PFSK-1 (cell line): ENCODE data around the gene SP140.

Source experiments
- FOXP2 ChIP-seq: optimal IDR thresholded peaks from 2 replicates; pipeline ENCODE3; 2011; ENCODE audit warnings: borderline replicate concordance, control low read depth, inconsistent platforms; ENCODE audit not compliant: insufficient read depth; ENCODE audit errors: extremely low read length, extremely low read depth
- POLR2AphosphoS5 ChIP-seq: IDR thresholded peaks from 2 replicates; pipeline ENCODE4 v1.6.1; 2012; ENCODE audit warnings: low read depth, mild to moderate bottlenecking, control low read depth, low read length, moderate library complexity
- SIN3A ChIP-seq: IDR thresholded peaks from 2 replicates; pipeline ENCODE4 v1.6.1; 2012; ENCODE audit warnings: mild to moderate bottlenecking, low read length, moderate library complexity, borderline replicate concordance; ENCODE audit not compliant: insufficient read depth
- TAF1 ChIP-seq: IDR thresholded peaks from 2 replicates; pipeline ENCODE4 v1.6.1; 2012; ENCODE audit warnings: low read length, control low read depth, borderline replicate concordance; ENCODE audit not compliant: insufficient read depth
- TF ChIP-seq, protein P1 (sequence below), 2 experiments: IDR thresholded peaks; 2 replicates each; pipeline versions ENCODE4 v1.6.1 to v1.8.0; 2011 to 2012; ENCODE audit warnings: low read depth in 2 of 2, low read length in 2 of 2, control low read depth in 1 of 2, inconsistent platforms in 1 of 2, mild to moderate bottlenecking in 1 of 2, moderate library complexity in 1 of 2; ENCODE audit not compliant: insufficient read depth in 1 of 2

Gene SP140

DNA sequence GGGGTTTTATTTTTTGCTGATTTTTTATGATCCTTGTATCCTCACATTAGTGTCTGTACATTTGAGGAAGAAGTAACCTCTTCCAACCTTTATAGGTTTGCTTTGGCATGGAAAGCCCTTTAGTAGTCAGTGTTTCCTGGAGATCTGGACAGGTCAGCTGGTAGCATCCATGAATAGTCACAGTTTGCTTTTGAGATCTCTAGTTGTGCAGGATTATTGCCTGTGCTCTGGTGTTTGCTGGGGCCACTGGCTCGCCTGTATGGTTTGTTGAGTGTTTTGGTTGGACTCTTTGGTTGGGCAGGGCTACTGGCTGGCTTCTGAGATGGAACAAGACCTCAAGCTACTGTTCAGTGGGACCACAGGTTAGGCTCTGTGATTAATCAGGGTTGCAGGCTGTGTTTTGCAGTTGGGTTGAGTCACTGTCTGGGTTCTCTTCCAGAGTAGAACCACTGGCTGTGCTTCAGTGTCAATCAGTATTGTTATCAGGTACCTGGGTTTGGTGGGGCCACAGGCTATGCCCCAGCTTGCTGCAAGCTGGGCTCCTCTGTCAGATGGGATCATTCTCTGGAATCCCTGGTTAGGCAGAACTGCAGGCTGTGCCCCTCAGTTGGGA lies 121.5 kb downstream of the SP140 start:
- TF ChIP-seq TAF1 (no peak), POLR2AphosphoS5 (no peak), FOXP2 (no peak), SIN3A (no peak)
- TF ChIP-seq, protein P1, sequence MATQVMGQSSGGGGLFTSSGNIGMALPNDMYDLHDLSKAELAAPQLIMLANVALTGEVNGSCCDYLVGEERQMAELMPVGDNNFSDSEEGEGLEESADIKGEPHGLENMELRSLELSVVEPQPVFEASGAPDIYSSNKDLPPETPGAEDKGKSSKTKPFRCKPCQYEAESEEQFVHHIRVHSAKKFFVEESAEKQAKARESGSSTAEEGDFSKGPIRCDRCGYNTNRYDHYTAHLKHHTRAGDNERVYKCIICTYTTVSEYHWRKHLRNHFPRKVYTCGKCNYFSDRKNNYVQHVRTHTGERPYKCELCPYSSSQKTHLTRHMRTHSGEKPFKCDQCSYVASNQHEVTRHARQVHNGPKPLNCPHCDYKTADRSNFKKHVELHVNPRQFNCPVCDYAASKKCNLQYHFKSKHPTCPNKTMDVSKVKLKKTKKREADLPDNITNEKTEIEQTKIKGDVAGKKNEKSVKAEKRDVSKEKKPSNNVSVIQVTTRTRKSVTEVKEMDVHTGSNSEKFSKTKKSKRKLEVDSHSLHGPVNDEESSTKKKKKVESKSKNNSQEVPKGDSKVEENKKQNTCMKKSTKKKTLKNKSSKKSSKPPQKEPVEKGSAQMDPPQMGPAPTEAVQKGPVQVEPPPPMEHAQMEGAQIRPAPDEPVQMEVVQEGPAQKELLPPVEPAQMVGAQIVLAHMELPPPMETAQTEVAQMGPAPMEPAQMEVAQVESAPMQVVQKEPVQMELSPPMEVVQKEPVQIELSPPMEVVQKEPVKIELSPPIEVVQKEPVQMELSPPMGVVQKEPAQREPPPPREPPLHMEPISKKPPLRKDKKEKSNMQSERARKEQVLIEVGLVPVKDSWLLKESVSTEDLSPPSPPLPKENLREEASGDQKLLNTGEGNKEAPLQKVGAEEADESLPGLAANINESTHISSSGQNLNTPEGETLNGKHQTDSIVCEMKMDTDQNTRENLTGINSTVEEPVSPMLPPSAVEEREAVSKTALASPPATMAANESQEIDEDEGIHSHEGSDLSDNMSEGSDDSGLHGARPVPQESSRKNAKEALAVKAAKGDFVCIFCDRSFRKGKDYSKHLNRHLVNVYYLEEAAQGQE (IDR thresholded peaks at IDR 0.05; ENCODE audit: insufficient read depth in 1 of 2, low read depth in 2 of 2, low read length in 2 of 2) = no peak

DNA sequence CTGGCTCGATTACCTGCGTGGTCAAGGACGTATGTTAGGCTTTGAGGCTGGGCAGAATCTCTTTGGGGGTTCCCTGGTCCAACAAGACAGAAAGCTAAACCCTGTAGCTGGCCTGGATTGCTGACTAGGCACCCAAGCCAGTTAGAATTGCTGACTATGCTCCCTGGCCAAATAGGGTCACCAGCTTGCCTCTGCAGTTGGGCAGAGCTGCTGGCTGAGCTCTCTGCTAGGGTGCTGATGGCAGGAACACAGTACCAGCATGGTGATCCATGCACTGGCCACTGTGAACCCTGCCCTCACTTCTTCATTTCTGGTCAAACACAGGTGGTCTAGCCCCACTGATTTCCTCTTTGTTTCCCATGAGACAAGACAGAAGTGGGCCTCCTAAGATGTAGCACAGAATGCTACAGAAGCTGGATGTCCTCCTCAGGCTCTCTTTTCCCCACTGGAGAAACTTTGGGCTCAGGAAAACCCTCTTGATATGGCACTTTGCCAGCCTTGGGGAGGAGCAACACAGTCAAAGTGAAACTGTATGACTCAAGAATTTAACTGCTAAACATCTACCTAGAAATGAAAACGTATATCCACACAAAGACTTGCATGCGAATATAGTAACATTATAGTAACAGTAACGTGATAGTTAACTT lies 122.2 kb downstream of the SP140 start:
- TF ChIP-seq, protein P1 (IDR thresholded peaks at IDR 0.05; ENCODE audit: insufficient read depth in 1 of 2, low read depth in 2 of 2, low read length in 2 of 2) = no peak
- TF ChIP-seq SIN3A (no peak), FOXP2 (no peak), POLR2AphosphoS5 (no peak), TAF1 (no peak)

DNA sequence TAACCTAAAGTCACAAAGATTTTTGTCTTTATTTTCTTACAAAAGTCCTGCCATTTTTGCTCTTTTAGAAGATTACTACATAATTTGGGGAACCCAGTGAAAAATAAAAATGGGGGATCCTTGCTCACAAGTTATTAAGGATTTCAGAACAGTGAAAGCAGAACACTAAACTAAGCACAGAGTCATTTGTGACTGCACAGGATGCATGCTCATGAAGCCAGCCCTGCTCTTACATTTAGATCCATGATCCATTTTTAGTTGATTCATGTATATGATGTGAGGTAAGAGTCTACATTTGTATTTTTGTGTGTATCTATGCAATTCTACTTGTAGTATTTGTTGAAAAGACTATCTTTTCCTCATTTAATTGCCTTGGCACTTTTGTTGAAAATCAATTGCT lies 123.3 kb downstream of the SP140 start:
- TF ChIP-seq TAF1 (no peak), SIN3A (no peak), POLR2AphosphoS5 (no peak), FOXP2 (no peak)
- TF ChIP-seq, protein P1 (IDR thresholded peaks at IDR 0.05; ENCODE audit: insufficient read depth in 1 of 2, low read depth in 2 of 2, low read length in 2 of 2) = no peak

DNA sequence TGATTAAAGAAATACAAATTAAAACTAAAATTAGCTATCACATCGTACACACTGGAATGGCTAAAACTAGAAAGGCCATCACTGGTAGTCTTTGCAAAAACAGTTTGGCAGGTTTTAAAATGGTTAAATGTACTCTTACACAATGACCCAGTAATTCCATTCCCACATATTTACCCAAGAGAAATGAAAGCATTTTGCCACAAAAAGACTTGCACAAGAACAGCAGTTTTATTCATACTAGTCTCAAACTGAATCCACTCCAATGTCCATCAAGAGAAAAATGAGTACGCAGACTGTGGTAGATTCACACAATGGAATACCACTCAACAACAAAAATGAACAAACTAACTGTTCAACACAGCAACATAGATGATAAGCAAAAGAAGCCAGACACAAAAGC lies 130.5 kb downstream of the SP140 start:
- TF ChIP-seq POLR2AphosphoS5 = no peak
- TF ChIP-seq, protein P1 (IDR thresholded peaks at IDR 0.05; ENCODE audit: insufficient read depth in 1 of 2, low read depth in 2 of 2, low read length in 2 of 2) = no peak
- TF ChIP-seq SIN3A = no peak
- TF ChIP-seq FOXP2 = no peak
- TF ChIP-seq TAF1 = no peak
